Activated naive CD4-positive, alpha-beta T cell treated with Interleukin-2 at 50 U/mL for 16 hours (primary cell): ENCODE measurements around the gene IL3RA.
"Not testable (repeated sequence)": the region's sequence is repeated elsewhere in the genome, so short reads cannot be mapped to it uniquely, and the experiment has no call there.

Source experiments
- DNase-seq: peaks from one replicate; pipeline ENCODE4 v3.0.0-alpha.2; 2020

The IL3RA gene

GRCh38 chrX:1400742-1401471 lies 64.3 kb downstream of the IL3RA start:
- no peak for DNase-seq

GRCh38 chrX:1401611-1402430 lies 65.2 kb downstream of the IL3RA start:
- DNase-seq = no peak

DNA sequence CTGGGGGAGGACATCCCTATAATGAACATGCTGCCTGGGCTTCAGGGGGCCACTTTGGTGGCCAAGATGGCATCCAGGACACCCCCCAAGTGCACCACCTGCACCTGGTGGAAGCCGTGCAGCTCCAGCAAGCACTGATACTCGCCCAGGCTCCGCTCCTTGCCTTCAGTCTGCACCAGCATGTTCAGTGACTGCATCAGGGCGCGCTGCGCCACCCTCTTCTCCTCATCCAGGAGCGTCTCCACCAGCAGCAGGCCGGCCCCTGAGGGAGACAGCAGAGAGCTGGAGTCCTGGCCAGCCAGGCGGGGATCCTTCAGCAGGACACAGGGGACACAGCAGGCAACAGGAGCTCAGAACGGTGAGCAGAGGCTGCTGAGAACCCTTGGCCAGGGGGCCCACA lies 66.6 kb downstream of the IL3RA start:
- no peak for DNase-seq

- not testable (repeated sequence) for DNase-seq
Observed at GRCh38 chrX:1403867-1404266, 67.3 kb downstream of the IL3RA start.

DNA sequence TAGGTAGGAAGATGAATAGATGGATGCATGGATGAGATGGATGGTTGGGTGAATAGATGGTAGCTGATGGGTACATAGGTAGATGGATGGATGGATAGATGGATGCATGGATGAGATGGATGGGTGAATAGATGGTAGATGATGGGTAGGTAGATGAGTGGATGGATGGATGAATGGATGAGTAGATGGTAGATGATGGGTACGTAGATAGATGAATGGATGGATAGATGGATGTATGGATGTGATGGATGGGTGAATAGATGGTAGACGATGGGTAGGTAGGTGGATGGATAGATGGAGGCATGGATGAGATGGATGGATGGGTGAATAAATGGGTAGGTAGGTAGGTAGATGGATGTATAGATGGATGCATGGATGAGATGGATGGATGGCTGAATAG lies 69.2 kb downstream of the IL3RA start:
- DNase-seq = not testable (repeated sequence)

DNA sequence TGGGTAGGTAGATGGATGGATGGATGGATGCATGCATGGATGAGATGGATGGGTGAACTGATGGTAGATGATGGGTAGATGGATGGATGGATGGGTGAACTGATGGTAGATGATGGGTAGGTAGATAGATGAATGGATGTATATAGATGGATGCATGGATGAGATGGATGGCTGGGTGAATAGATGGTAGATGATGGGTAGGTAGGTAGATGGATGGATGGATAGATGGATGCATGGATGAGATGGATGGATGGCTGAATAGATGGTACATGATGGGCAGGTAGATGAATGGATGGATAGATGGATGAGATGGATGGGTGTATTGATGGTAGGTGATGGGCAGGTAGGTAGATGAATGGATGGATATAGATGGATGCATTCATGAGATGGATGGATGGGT lies 70.5 kb downstream of the IL3RA start:
- DNase-seq = no peak

GRCh38 chrX:1411326-1411725 lies 74.7 kb downstream of the IL3RA start:
- no peak for DNase-seq

DNA sequence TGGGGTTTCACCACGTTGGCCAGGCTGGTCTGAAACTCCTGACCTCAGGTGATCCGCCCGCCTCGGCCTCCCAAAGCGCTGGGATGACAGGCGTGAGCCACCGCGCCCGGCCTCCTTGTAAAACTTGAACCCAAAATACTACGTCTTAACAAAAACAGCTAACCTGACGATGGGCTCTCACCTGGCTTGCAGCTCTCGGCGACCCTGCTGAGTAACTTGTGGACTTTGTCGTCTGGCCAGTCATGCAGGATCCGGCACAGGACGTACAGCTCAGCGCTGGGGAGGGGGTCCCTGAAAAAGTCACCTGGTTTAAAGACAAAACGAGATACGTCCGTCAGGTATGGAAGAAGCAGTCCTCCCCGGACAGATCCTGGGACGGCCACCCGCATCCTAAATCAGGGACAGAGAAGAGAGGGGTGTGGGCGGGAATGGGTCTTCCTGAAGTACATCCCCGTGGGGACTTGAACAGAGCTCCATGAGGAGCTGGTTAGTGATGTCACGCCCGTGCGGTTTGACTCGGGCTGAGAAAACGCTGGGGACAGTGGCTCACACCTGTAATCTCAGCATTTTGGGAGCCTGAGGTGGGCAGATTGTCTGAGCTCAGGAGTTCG lies 76.1 kb downstream of the IL3RA start:
- no peak for DNase-seq

DNA sequence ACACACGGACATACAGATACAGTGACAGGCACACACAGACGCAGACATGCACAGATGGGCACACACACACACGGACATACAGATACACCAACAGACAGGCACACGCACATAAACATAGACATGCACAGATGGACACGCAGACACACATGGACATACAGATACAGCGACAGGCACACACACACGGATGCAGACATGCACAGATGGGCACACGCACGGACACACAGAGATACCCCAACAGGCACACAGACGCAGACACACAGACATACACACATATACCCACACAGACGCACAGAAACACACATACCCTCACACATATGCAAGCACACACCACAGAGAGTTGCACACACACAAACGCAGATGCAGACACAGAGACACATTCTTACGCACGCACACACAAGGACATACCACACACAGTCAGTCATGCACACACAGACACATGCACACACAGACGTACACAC lies 79.8 kb downstream of the IL3RA start:
- no peak for DNase-seq

- DNase-seq = no peak
Observed at GRCh38 chrX:1416965-1417760, 80.6 kb downstream of the IL3RA start.

- DNase-seq = no peak
Observed at GRCh38 chrX:1417921-1418771, 81.6 kb downstream of the IL3RA start.

GRCh38 chrX:1418901-1419544 lies 82.4 kb downstream of the IL3RA start:
- DNase-seq = no peak

- DNase-seq = no peak
Observed at GRCh38 chrX:1419545-1420355, 83.2 kb downstream of the IL3RA start.

- no peak for DNase-seq
Observed at GRCh38 chrX:1420371-1420770, 83.8 kb downstream of the IL3RA start.

- no peak for DNase-seq
Observed at GRCh38 chrX:1421433-1422134, 85.0 kb downstream of the IL3RA start.

DNA sequence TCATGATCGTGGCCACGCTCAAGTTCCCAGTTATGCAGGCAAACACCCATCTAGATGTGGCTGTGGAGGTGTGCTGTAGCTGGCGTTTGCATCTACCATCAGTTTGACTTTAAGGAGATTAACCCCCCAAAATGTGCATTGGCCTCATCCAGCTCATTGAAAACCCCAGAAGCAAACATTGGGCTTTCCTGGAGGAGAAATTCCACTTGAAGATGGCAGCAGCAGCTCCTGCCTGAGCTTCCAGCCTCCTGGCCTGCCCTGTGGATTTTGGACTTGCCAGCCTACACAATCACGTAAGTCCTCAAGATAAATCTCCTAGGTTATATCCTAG lies 85.5 kb downstream of the IL3RA start:
- no peak for DNase-seq

DNA sequence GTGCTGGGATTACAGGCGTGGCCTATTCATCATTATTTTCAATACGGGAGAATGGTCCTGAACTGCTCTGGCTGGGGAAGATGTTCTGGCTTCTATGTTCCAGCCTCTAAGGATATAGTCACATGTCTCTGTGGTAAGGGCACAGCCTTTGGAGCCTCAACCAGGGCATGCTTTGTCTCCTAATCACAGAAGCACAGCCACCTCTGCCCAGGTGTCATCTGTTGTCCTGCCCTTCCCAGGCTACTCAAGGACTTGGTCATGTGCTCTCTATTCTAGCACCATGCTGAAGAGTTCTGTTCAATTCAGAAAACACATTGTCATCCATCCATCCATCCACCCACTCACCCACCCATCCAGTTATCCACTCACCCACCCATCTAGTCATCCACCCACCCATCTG lies 86.6 kb downstream of the IL3RA start:
- DNase-seq = no peak

DNA sequence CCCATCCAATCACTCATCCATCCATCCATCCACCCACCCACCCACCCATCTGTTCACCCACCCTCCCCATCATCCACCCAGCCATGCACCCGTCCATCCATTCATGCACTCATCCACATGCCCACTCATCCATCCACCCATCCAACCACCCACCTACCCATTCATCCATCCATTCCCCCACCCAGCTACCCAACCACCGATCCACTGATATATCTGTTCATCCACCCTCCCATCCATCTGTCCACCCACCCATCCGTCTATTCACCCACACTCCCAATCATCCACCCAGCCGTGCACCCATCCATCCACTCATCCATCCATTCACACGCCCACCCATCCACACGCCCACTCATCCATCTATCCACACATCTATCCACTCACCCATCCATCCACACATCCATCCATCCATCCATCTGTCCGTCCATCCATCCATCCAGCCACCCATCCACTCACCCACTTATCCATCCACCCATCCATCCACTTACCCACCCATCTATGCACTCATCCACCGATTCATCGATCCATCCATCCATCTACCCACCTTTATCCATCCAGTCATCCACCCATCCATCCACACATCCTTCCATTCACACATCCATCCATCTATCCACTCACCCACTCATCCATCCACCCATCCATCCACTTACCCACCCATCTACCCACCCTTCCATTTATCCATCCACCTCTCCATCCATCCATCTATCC lies 87.7 kb downstream of the IL3RA start:
- DNase-seq = no peak

GRCh38 chrX:1425381-1425780 lies 88.8 kb downstream of the IL3RA start:
- DNase-seq = no peak
